ENCODE measurements around the gene SPINK6.

The SPINK6 gene

GRCh38 chr5:148202531-148203203 lies at the start of gene SPINK6:
Gene SPINK6, plus strand, starts transcription at chr5:148203042. Its CDS starts 55 bp downstream, at chr5:148203097.
- DNase-seq (ENCODE audit: low read depth, low spot score) = no peak

GRCh38 chr5:148156609-148157008 lies 46.2 kb upstream of the SPINK6 start:
- no peak for DNase-seq (ENCODE audit: low read depth, low spot score)

- DNase-seq (ENCODE audit: low read depth, low spot score) = no peak
Measured at GRCh38 chr5:148162038-148162437, 40.8 kb upstream of the SPINK6 start.

GRCh38 chr5:148163345-148163744 lies 39.5 kb upstream of the SPINK6 start:
- DNase-seq (ENCODE audit: low read depth, low spot score) = no peak

GRCh38 chr5:148166550-148167283 lies 36.1 kb upstream of the SPINK6 start:
- no peak for DNase-seq (ENCODE audit: low read depth, low spot score)

GRCh38 chr5:148168246-148168645 lies 34.6 kb upstream of the SPINK6 start, which contains the start of gene SPINK14:
Gene SPINK14, plus strand, starts transcription at chr5:148168546. Its CDS starts 1,187 bp downstream, at chr5:148169733.
- DNase-seq (ENCODE audit: low read depth, low spot score) = no peak

GRCh38 chr5:148172377-148172776 lies 30.5 kb upstream of the SPINK6 start:
- DNase-seq (ENCODE audit: low read depth, low spot score) = no peak

- DNase-seq (ENCODE audit: low read depth, low spot score) = no peak
Measured at GRCh38 chr5:148176480-148176879, 26.4 kb upstream of the SPINK6 start.

- DNase-seq (ENCODE audit: low read depth, low spot score) = no peak
Measured at GRCh38 chr5:148177207-148177606, 25.6 kb upstream of the SPINK6 start.

- DNase-seq (ENCODE audit: low read depth, low spot score) = no peak
Measured at GRCh38 chr5:148179234-148179824, 23.5 kb upstream of the SPINK6 start.

GRCh38 chr5:148186248-148187003 lies 16.4 kb upstream of the SPINK6 start:
- DNase-seq (ENCODE audit: low read depth, low spot score) = no peak

- no peak for DNase-seq (ENCODE audit: low read depth, low spot score)
Measured at GRCh38 chr5:148191010-148191409, 11.8 kb upstream of the SPINK6 start.

GRCh38 chr5:148193202-148193601 lies 9.6 kb upstream of the SPINK6 start:
- no peak for DNase-seq (ENCODE audit: low read depth, low spot score)

- DNase-seq (ENCODE audit: low read depth, low spot score) = no peak
Measured at GRCh38 chr5:148201151-148201550, 1.7 kb upstream of the SPINK6 start.

GRCh38 chr5:148205044-148205806 lies 2.4 kb downstream of the SPINK6 start:
- no peak for DNase-seq (ENCODE audit: low read depth, low spot score)

GRCh38 chr5:148205865-148206264 lies 3.0 kb downstream of the SPINK6 start:
- DNase-seq (ENCODE audit: low read depth, low spot score) = no peak

GRCh38 chr5:148206620-148207019 lies 3.8 kb downstream of the SPINK6 start:
- DNase-seq (ENCODE audit: low read depth, low spot score) = no peak

- no peak for DNase-seq (ENCODE audit: low read depth, low spot score)
Measured at GRCh38 chr5:148208226-148208625, 5.4 kb downstream of the SPINK6 start.

GRCh38 chr5:148209151-148209770 lies 6.4 kb downstream of the SPINK6 start:
- DNase-seq (ENCODE audit: low read depth, low spot score) = no peak

GRCh38 chr5:148214665-148215185 lies 11.9 kb downstream of the SPINK6 start:
- DNase-seq (ENCODE audit: low read depth, low spot score) = no peak

All from brain pericyte (primary cell).